ENCODE measurements around the gene NCR3LG1. TPM values are rescaled to one million over a fixed set of nuclear protein-coding genes. Genes with fewer than 3 reads are reported as not detected.

The NCR3LG1 gene
- total and polyA plus RNA-seq, 4 experiments from 2014 or later: 0.30 to 3.4 (median 3.1) TPM; not detected in 1

DNA sequence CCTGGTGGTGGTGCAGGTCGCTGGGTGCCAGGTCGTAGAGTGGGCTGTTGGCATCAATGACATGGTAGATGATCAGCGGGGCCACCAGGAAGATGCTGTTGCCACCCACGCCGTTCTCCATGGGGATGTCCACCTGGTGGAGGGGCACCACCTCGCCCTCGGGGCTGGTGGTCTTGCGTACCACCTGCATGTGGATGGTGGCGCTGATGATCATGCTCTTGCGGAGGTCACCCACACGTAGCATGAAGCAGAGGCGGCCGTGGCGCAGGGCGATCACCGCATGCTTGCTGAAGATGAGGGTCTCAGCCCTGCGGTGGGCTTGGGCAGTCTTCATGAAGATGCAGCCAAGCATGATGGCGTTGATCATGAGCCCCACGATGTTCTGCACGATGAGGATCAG lies 35.7 kb downstream of the NCR3LG1 start:
- Mint-ChIP-seq H3K4me1 (peaks cover 0 to 8% (median 3%) of the 10 kb centered on the region in 4 donors), H3K27ac (peak overlapping the region in 4 of 7 donors; percentile 12 to 70 (median 56)), H3K36me3 (no peaks in the 10 kb centered on the region), H3K9me3 (no peaks in the 10 kb centered on the region), H3K27me3 (peaks cover 0 to 2% of the 10 kb centered on the region in 2 donors), H3K4me3 (peak overlapping the region in 6 of 8 donors; percentile 54 to 72 (median 64))
- intact Hi-C loops (cut with micrococcal nuclease): loop anchor here (10.0 kb wide), 1 partner anchor 588 kb away; no protein-coding TSS in a partner anchor
- Histone ChIP-seq H3K4me3 (ENCODE audit: low read length in 2 of 2) (no peak overlapping the region), H3K4me1 (ENCODE audit: insufficient read depth, low read length) (peaks cover 5% of the 10 kb centered on the region), H3K9me3 (ENCODE audit: control insufficient read depth in 1 of 2, low read length in 2 of 2) (no peaks in the 10 kb centered on the region), H3K36me3 (ENCODE audit: insufficient read depth, low read length) (no peaks in the 10 kb centered on the region), H3K27me3 (ENCODE audit: insufficient read depth, low read length) (no peaks in the 10 kb centered on the region), H3K27ac (ENCODE audit: low read depth, low read length) (no peak overlapping the region)
- ChIA-PET CTCF (ENCODE audit: partially characterized antibody) (interaction anchor here (0.6 to 3.4 kb wide), 7 partner anchors 9 to 141 kb away, joined by 3 to 15 read pairs (median 3); no protein-coding TSS in a partner anchor), POLR2A (ENCODE audit: partially characterized antibody) (no interaction called here)
- no peak for DNase-seq

DNA sequence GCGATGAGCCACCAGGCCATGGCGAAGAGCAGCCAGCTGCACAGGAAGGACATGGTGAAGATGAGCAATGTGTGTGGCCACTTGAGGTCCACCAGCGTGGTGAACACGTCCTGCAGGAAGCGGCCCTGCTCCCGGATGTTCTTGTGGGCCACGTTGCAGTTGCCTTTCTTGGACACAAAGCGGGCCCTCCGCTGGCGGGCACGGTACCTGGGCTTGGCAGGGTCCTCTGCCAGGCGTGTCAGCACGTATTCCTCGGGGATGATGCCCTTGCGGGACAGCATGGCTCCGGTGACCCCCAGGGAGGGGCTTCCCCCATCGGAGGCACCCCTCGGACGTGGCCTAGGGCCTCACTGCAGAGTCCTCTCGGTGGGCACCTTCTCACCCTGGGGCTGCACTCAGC lies 36.2 kb downstream of the NCR3LG1 start:
- no peaks in the 10 kb centered on the region for H3K36me3 ChIP-seq (ENCODE audit: insufficient read depth, low read length)
- no peak for DNase-seq
- peaks cover 0 to 8% (median 3%) of the 10 kb centered on the region in 4 donors for H3K4me1 Mint-ChIP-seq
- no peaks in the 10 kb centered on the region for H3K9me3 ChIP-seq (ENCODE audit: control insufficient read depth in 1 of 2, low read length in 2 of 2)
- peaks cover 5% of the 10 kb centered on the region for H3K4me1 ChIP-seq (ENCODE audit: insufficient read depth, low read length)
- no peaks in the 10 kb centered on the region for H3K9me3 Mint-ChIP-seq
- H3K36me3 Mint-ChIP-seq: no peaks in the 10 kb centered on the region
- peak overlapping the region in 1 of 7 donors; percentile 70 for H3K27ac Mint-ChIP-seq
- CTCF ChIA-PET (ENCODE audit: partially characterized antibody): interaction anchor here (1.0 to 3.4 kb wide), 4 partner anchors 13 to 137 kb away, joined by 4 to 15 read pairs (median 6); no protein-coding TSS in a partner anchor
- intact Hi-C loops (cut with micrococcal nuclease): loop anchor here (2.0 to 10.0 kb wide), 3 partner anchors 35 to 587 kb away; no protein-coding TSS in a partner anchor
- no peak overlapping the region for H3K4me3 ChIP-seq (ENCODE audit: low read length in 2 of 2)
- no peaks in the 10 kb centered on the region for H3K27me3 ChIP-seq (ENCODE audit: insufficient read depth, low read length)
- POLR2A ChIA-PET (ENCODE audit: partially characterized antibody): no interaction called here
- peak overlapping the region in 6 of 8 donors; percentile 54 to 81 (median 68) for H3K4me3 Mint-ChIP-seq
- peaks cover 0 to 2% of the 10 kb centered on the region in 2 donors for H3K27me3 Mint-ChIP-seq
- H3K27ac ChIP-seq (ENCODE audit: low read depth, low read length): no peak overlapping the region

GRCh38 chr11:17388609-17389210 lies 37.1 kb downstream of the NCR3LG1 start, which contains the start of gene KCNJ11:
Gene KCNJ11 (minus strand): TSS chr11:17388659. CDS start chr11:17388091, 568 bp downstream.
- ChIA-PET CTCF (ENCODE audit: partially characterized antibody) (interaction anchor here (0.8 to 3.4 kb wide), 13 partner anchors 14 to 167 kb away, joined by 3 to 15 read pairs (median 4); no protein-coding TSS in a partner anchor), POLR2A (ENCODE audit: partially characterized antibody) (no interaction called here)
- Histone ChIP-seq H3K27ac (ENCODE audit: low read depth, low read length) (no peak within 1 kb of the TSS), H3K27me3 (ENCODE audit: insufficient read depth, low read length) (no peaks in the 10 kb centered on the region), H3K4me1 (ENCODE audit: insufficient read depth, low read length) (peaks cover 5% of the 10 kb centered on the region), H3K4me3 (ENCODE audit: low read length in 2 of 2) (peak within 1 kb of the TSS; percentile 17 to 54), H3K9me3 (ENCODE audit: control insufficient read depth in 1 of 2, low read length in 2 of 2) (no peaks in the 10 kb centered on the region), H3K36me3 (ENCODE audit: insufficient read depth, low read length) (no peaks in the 10 kb centered on the region)
- H3K27ac Mint-ChIP-seq: peak within 1 kb of the TSS; percentile 29 to 83 (median 60)
- no peaks in the 10 kb centered on the region for H3K36me3 Mint-ChIP-seq
- peaks cover 0 to 2% of the 10 kb centered on the region in 2 donors for H3K27me3 Mint-ChIP-seq
- intact Hi-C loops (cut with micrococcal nuclease): loop anchor here (1.0 to 10.0 kb wide), 5 partner anchors 36 to 586 kb away; partner anchors contain the start of gene NUCB2
- peaks cover 0 to 8% (median 3%) of the 10 kb centered on the region in 4 donors for H3K4me1 Mint-ChIP-seq
- no peak for DNase-seq
- peak within 1 kb of the TSS; percentile 77 to 90 (median 84) for H3K4me3 Mint-ChIP-seq
- no peaks in the 10 kb centered on the region for H3K9me3 Mint-ChIP-seq

DNA sequence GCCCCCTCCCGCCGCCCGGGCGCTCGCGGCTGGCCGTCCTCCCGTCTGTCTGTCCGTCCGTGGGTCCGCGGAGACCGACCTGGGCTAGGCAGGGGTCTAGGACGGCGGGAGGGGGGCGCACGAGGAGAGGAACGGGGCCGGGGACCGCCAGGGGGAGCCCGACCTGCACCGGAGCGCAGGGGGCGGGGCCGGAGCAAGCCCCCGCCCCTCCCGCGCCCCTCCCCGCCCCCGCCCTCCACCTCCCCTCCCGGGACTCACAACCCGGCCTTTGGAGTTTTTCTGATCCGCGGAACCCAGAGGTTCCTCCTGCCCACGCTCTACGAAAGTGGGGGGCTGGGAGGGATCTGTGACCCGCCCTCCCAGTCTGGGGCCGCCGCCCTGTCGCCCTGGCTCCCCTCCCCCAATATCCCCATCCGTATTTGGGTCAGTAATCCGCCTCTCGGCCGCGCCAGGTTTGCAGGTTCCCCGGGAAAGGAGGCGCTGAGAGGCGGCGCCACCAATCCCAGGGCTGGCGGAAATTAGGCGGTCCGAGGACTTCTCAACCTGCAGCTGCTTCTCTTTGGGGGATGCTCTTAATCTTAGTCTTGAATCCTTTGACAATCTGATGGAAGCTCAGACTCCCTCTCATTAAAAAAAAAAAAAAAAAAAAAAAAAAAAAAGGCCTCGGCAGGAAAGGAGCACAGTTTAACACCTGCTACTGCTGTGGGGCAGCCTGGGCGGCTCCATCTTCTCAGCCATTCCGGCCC lies 37.8 kb downstream of the NCR3LG1 start:
- peak overlapping the region in 6 of 7 donors; percentile 36 to 68 (median 39) for H3K27ac Mint-ChIP-seq

DNA sequence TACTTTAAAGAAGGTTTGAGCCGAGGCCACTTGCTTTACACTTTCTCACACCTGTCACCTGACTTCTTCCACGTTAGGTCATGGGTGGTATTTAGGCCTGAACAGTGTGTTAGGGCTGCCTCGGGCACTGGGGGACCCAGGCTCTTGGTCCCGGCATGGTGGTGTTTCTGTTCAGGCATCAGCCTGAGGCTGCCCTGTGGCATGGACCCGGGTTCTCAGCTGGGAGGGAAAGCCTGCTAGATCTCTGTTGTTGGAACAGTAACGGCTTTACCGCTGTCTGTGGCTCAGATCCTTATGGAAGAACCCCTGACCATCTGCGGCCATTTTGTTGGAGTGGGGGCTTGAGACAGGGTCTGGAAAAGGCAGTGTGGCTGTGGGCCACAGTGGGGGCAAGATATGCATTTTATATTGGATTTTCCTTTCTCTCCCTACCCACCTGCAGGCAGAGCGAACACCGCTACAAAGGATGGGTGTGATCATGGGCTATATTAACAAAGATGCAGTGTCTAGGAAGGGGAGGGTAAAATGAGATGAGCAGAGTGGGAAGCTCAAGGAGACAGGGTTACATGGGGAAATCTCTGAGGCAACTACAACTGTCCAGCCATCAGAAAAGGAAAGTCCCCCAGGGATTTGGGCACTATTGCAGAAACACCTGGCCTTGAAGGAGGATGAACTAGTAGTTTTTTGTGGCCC lies 38.5 kb downstream of the NCR3LG1 start:
- ChIA-PET POLR2A (ENCODE audit: partially characterized antibody) (no interaction called here), CTCF (ENCODE audit: partially characterized antibody) (interaction anchor here (0.6 to 3.4 kb wide), 8 partner anchors 36 to 570 kb away, joined by 3 to 15 read pairs (median 4); no protein-coding TSS in a partner anchor)
- H3K36me3 Mint-ChIP-seq: no peaks in the 10 kb centered on the region
- peak overlapping the region in 6 of 7 donors; percentile 12 to 76 (median 50) for H3K27ac Mint-ChIP-seq
- Histone ChIP-seq H3K4me1 (ENCODE audit: insufficient read depth, low read length) (peaks cover 5% of the 10 kb centered on the region), H3K4me3 (ENCODE audit: low read length in 2 of 2) (peak overlapping the region in 1 of 2 donors; percentile 54), H3K36me3 (ENCODE audit: insufficient read depth, low read length) (no peaks in the 10 kb centered on the region), H3K9me3 (ENCODE audit: control insufficient read depth in 1 of 2, low read length in 2 of 2) (no peaks in the 10 kb centered on the region), H3K27ac (ENCODE audit: low read depth, low read length) (no peak overlapping the region), H3K27me3 (ENCODE audit: insufficient read depth, low read length) (no peaks in the 10 kb centered on the region)
- no peak for DNase-seq
- H3K4me1 Mint-ChIP-seq: peaks cover 0 to 8% (median 3%) of the 10 kb centered on the region in 4 donors
- H3K4me3 Mint-ChIP-seq: peak overlapping the region; percentile 10 to 90 (median 78)
- peaks cover 0 to 2% of the 10 kb centered on the region in 2 donors for H3K27me3 Mint-ChIP-seq
- no peaks in the 10 kb centered on the region for H3K9me3 Mint-ChIP-seq
- intact Hi-C loops (cut with micrococcal nuclease): loop anchor here (1.0 to 10.0 kb wide), 5 partner anchors 37 to 585 kb away; partner anchors contain the start of gene NUCB2

More for the DNA sequence above, 37.8 kb downstream of the NCR3LG1 start:
- H3K4me1 ChIP-seq (ENCODE audit: insufficient read depth, low read length): peaks cover 5% of the 10 kb centered on the region
- Mint-ChIP-seq H3K36me3 (no peaks in the 10 kb centered on the region), H3K9me3 (no peaks in the 10 kb centered on the region), H3K4me1 (peaks cover 0 to 8% (median 3%) of the 10 kb centered on the region in 4 donors), H3K4me3 (peak overlapping the region; percentile 77 to 90 (median 84)), H3K27me3 (peaks cover 0 to 2% of the 10 kb centered on the region in 2 donors)
- H3K9me3 ChIP-seq (ENCODE audit: control insufficient read depth in 1 of 2, low read length in 2 of 2): no peaks in the 10 kb centered on the region
- H3K4me3 ChIP-seq (ENCODE audit: low read length in 2 of 2): peak overlapping the region; percentile 17 to 54
- H3K27ac ChIP-seq (ENCODE audit: low read depth, low read length): no peak overlapping the region
- POLR2A ChIA-PET (ENCODE audit: partially characterized antibody): no interaction called here
- intact Hi-C loops (cut with micrococcal nuclease): loop anchor here (1.0 to 10.0 kb wide), 5 partner anchors 37 to 585 kb away; partner anchors contain the start of gene NUCB2
- no peaks in the 10 kb centered on the region for H3K27me3 ChIP-seq (ENCODE audit: insufficient read depth, low read length)
- CTCF ChIA-PET (ENCODE audit: partially characterized antibody): interaction anchor here (0.6 to 3.4 kb wide), 15 partner anchors 23 to 569 kb away, joined by 3 to 15 read pairs (median 4); no protein-coding TSS in a partner anchor
- no peaks in the 10 kb centered on the region for H3K36me3 ChIP-seq (ENCODE audit: insufficient read depth, low read length)
- peak; percentile 76 to 82 (median 77) for DNase-seq

DNA sequence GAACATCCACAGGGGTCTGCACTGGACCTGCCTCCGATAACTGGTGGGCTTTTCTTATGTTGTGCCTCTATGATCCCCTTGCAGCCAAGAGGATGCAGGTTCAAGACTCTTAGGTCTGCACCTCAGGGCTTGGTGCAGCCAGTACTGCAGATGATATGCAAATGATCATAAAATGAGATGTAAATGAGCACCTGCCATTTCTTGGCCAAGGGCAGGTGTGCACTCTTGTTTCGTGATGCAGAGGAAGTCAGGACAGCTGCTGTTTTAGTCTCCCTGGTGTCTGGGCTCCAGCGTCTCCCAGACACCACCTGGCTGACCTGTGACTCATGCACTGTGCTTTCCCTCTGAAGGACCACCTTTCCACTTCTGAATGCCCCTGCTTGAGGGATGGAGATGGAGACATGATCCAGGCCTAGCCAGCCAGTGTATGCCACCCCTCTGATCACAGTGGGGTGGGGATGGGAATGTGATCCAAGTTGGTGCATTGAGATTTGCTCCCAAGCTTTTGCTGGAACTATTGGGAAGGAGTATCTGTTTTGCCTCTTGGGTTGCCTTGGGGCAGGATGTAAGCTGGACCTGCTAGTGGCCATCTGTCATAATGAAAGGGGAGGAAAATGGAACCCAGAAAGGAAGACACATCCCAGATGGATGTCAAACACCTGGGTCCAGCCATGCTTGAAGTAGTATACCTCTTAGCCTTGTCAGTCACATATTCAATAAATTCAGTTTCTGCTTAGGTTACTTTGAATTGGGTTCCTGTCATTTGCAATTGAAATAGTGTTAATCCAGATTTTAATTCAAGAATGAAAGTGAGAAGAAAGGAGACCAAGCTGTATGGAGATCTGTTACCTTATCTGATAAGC lies 40.1 kb downstream of the NCR3LG1 start:
- Mint-ChIP-seq H3K9me3 (no peaks in the 10 kb centered on the region), H3K36me3 (no peaks in the 10 kb centered on the region), H3K4me1 (peaks cover 0 to 8% (median 3%) of the 10 kb centered on the region in 4 donors), H3K27me3 (peaks cover 0 to 2% of the 10 kb centered on the region in 2 donors), H3K4me3 (peak overlapping the region in 3 of 8 donors; percentile 47 to 54 (median 52)), H3K27ac (peak overlapping the region in 1 of 7 donors; percentile 7)
- intact Hi-C loops (cut with micrococcal nuclease): no loop called here
- Histone ChIP-seq H3K4me1 (ENCODE audit: insufficient read depth, low read length) (peaks cover 5% of the 10 kb centered on the region), H3K4me3 (ENCODE audit: low read length in 2 of 2) (no peak overlapping the region), H3K36me3 (ENCODE audit: insufficient read depth, low read length) (no peaks in the 10 kb centered on the region), H3K27ac (ENCODE audit: low read depth, low read length) (no peak overlapping the region), H3K9me3 (ENCODE audit: control insufficient read depth in 1 of 2, low read length in 2 of 2) (no peaks in the 10 kb centered on the region), H3K27me3 (ENCODE audit: insufficient read depth, low read length) (no peaks in the 10 kb centered on the region)
- CTCF ChIA-PET (ENCODE audit: partially characterized antibody): interaction anchor here (0.5 to 1.1 kb wide), 3 partner anchors 8 to 162 kb away, joined by 3 to 4 read pairs (median 3); no protein-coding TSS in a partner anchor
- POLR2A ChIA-PET (ENCODE audit: partially characterized antibody): no interaction called here
- DNase-seq: no peak

Measured in CD4-positive, alpha-beta memory T cell (primary cell).